Nephron progenitor cell (in vitro differentiated cells): ENCODE results near the gene RANGAP1.
A peak's percentile ranks its signal among the peaks of the same experiment; 100 is the strongest.

Experiments used
- DNase-seq: peaks from one replicate; pipeline ENCODE4 v3.0.0; 2021
- H3K27ac Mint-ChIP-seq: 2 replicates; pipeline ENCODE4 v1.8.0; 2021; ENCODE audit warnings: mild to moderate bottlenecking, moderate library complexity, mixed read lengths
- H3K27me3 Mint-ChIP-seq: 2 replicates; pipeline ENCODE4 v1.8.0; 2021; ENCODE audit warnings: mild to moderate bottlenecking, low read depth, mixed read lengths; ENCODE audit not compliant: poor library complexity
- H3K36me3 Mint-ChIP-seq: 2 replicates; pipeline ENCODE4 v1.8.0; 2021; ENCODE audit warnings: low read depth, mixed read lengths
- H3K4me1 Mint-ChIP-seq: 2 replicates; pipeline ENCODE4 v1.8.0; 2021; ENCODE audit warnings: mixed read lengths
- H3K4me3 Mint-ChIP-seq: 2 replicates; pipeline ENCODE4 v1.8.0; 2021; ENCODE audit warnings: mild to moderate bottlenecking, moderate library complexity, mixed read lengths
- H3K9me3 Mint-ChIP-seq: 2 replicates; pipeline ENCODE4 v1.8.0; 2021; ENCODE audit warnings: mild to moderate bottlenecking, moderate library complexity, mixed read lengths
- CTCF ChIP-seq: fragments of 200-600 bp; sonication (generic); IDR thresholded peaks from 2 replicates; pipeline ENCODE4 v1.5.0; 2021; ENCODE audit warnings: antibody characterized with exemption

RANGAP1 gene

GRCh38 chr22:41284465-41284864 lies 1.5 kb downstream of the RANGAP1 start:
- Mint-ChIP-seq H3K27ac (no peak overlapping the region), H3K36me3 (peaks cover 20% of the 10 kb centered on the region)

GRCh38 chr22:41280854-41281253 lies 5.1 kb downstream of the RANGAP1 start:
- Mint-ChIP-seq H3K27ac (peak overlapping the region; percentile 88), H3K27me3 (no peaks in the 10 kb centered on the region), H3K36me3 (peaks cover 52% of the 10 kb centered on the region), H3K4me3 (no peak overlapping the region), H3K9me3 (no peaks in the 10 kb centered on the region), H3K4me1 (peaks cover 22% of the 10 kb centered on the region)
- DNase-seq = no peak
- no peak for TF ChIP-seq CTCF

More at GRCh38 chr22:41284465-41284864, 1.5 kb downstream of the RANGAP1 start:
- Mint-ChIP-seq H3K4me1 (peaks cover 37% of the 10 kb centered on the region), H3K4me3 (peak overlapping the region; percentile 93), H3K9me3 (no peaks in the 10 kb centered on the region), H3K27me3 (peaks cover 6% of the 10 kb centered on the region)
- no peak for DNase-seq
- no peak for TF ChIP-seq CTCF

GRCh38 chr22:41280065-41280464 lies 5.9 kb downstream of the RANGAP1 start:
- Mint-ChIP-seq H3K36me3 (peaks cover 56% of the 10 kb centered on the region), H3K9me3 (no peaks in the 10 kb centered on the region), H3K4me3 (no peak overlapping the region), H3K27ac (no peak overlapping the region), H3K4me1 (peaks cover 19% of the 10 kb centered on the region), H3K27me3 (no peaks in the 10 kb centered on the region)
- no peak for TF ChIP-seq CTCF
- no peak for DNase-seq

- no peaks in the 10 kb centered on the region for H3K4me1 Mint-ChIP-seq
- H3K36me3 Mint-ChIP-seq = peaks cover 68% of the 10 kb centered on the region
- no peak overlapping the region for H3K4me3 Mint-ChIP-seq
- no peak overlapping the region for H3K27ac Mint-ChIP-seq
- no peaks in the 10 kb centered on the region for H3K27me3 Mint-ChIP-seq
- no peaks in the 10 kb centered on the region for H3K9me3 Mint-ChIP-seq
- no peak for DNase-seq
- TF ChIP-seq CTCF = no peak
Measured at GRCh38 chr22:41274856-41275255, 11.1 kb downstream of the RANGAP1 start.

GRCh38 chr22:41273128-41273527 lies 12.9 kb downstream of the RANGAP1 start:
- Mint-ChIP-seq H3K4me1 (no peaks in the 10 kb centered on the region), H3K4me3 (no peak overlapping the region), H3K27me3 (no peaks in the 10 kb centered on the region), H3K36me3 (peaks cover 66% of the 10 kb centered on the region), H3K9me3 (no peaks in the 10 kb centered on the region), H3K27ac (peak overlapping the region; percentile 72)
- no peak for DNase-seq
- no peak for TF ChIP-seq CTCF

GRCh38 chr22:41271787-41272186 lies 14.2 kb downstream of the RANGAP1 start:
- DNase-seq = no peak
- Mint-ChIP-seq H3K36me3 (peaks cover 64% of the 10 kb centered on the region), H3K4me3 (no peak overlapping the region), H3K4me1 (no peaks in the 10 kb centered on the region), H3K27me3 (no peaks in the 10 kb centered on the region), H3K9me3 (no peaks in the 10 kb centered on the region), H3K27ac (no peak overlapping the region)
- no peak for TF ChIP-seq CTCF
